Body of pancreas (tissue), 4 donors: ENCODE data around the gene SERPINB6.

Experiments used
- POLR2A ChIP-seq, 3 donors: fragments of 450-650 bp; IDR thresholded peaks; one replicate each; pipeline ENCODE4 v1.6.1; 2016; ENCODE audit warnings: antibody characterized with exemption in 3 of 3, mild to moderate bottlenecking in 2 of 3
- TF ChIP-seq, protein P1 (sequence below), 7 experiments: fragments of 450-650 bp in 4 of 7; fragments of 200-600 bp in 3 of 7; sonication (generic) in 3 of 7; IDR thresholded peaks; one replicate each; pipeline ENCODE4 v1.5.1; 2016 to 2019; ENCODE audit warnings: antibody characterized with exemption in 7 of 7

GRCh38 chr6:2916158-2916925 lies 55.0 kb downstream of the SERPINB6 start:
- TF ChIP-seq, protein P1, sequence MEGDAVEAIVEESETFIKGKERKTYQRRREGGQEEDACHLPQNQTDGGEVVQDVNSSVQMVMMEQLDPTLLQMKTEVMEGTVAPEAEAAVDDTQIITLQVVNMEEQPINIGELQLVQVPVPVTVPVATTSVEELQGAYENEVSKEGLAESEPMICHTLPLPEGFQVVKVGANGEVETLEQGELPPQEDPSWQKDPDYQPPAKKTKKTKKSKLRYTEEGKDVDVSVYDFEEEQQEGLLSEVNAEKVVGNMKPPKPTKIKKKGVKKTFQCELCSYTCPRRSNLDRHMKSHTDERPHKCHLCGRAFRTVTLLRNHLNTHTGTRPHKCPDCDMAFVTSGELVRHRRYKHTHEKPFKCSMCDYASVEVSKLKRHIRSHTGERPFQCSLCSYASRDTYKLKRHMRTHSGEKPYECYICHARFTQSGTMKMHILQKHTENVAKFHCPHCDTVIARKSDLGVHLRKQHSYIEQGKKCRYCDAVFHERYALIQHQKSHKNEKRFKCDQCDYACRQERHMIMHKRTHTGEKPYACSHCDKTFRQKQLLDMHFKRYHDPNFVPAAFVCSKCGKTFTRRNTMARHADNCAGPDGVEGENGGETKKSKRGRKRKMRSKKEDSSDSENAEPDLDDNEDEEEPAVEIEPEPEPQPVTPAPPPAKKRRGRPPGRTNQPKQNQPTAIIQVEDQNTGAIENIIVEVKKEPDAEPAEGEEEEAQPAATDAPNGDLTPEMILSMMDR (IDR thresholded peaks at IDR 0.05) = no peak
- no peak for TF ChIP-seq POLR2A (IDR thresholded peaks at IDR 0.05)
